AG09309 (cell line): ENCODE results near the gene TMEM263.

Experiments
- DNase-seq: peaks from one replicate; pipeline ENCODE4 v3.0.0-alpha.2; 2010; ENCODE audit warnings: low read depth
- H3K4me3 ChIP-seq: 2 replicates; pipeline ENCODE4 v1.5.1; 2011; ENCODE audit warnings: mild to moderate bottlenecking, low read depth, low read length, moderate library complexity; ENCODE audit not compliant: control insufficient read depth
- TF ChIP-seq, protein P1 (sequence below): IDR thresholded peaks from 2 replicates; pipeline ENCODE4 v1.5.1; 2011; ENCODE audit warnings: mild to moderate bottlenecking, low read depth, low read length, inconsistent platforms; ENCODE audit not compliant: insufficient read depth, control insufficient read depth; ENCODE audit errors: missing control alignments

TMEM263 gene

GRCh38 chr12:106980944-106981343 is 25.2 kb downstream of the TMEM263 start:
- TF ChIP-seq, protein P1, sequence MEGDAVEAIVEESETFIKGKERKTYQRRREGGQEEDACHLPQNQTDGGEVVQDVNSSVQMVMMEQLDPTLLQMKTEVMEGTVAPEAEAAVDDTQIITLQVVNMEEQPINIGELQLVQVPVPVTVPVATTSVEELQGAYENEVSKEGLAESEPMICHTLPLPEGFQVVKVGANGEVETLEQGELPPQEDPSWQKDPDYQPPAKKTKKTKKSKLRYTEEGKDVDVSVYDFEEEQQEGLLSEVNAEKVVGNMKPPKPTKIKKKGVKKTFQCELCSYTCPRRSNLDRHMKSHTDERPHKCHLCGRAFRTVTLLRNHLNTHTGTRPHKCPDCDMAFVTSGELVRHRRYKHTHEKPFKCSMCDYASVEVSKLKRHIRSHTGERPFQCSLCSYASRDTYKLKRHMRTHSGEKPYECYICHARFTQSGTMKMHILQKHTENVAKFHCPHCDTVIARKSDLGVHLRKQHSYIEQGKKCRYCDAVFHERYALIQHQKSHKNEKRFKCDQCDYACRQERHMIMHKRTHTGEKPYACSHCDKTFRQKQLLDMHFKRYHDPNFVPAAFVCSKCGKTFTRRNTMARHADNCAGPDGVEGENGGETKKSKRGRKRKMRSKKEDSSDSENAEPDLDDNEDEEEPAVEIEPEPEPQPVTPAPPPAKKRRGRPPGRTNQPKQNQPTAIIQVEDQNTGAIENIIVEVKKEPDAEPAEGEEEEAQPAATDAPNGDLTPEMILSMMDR = no peak
- H3K4me3 ChIP-seq = no peak overlapping the region
- DNase-seq = no peak

DNA sequence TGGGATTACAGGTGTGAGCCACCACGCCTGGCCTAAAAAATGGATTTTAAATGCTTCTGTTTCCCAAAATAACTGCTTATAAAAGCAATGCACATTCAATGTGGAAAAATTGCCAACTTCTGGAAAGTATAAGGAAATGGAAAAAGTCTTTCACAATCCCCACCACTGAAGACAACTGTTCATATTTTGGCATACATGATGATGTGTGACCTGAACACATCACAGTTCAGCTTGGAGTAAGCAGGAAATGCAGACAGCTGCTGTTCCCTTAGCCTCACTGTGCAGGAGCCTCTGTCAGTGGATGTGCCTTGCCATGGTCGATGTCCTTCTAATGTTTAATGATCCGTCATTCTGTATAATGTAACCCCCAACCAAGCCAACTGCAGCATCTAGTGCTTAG is 26.1 kb downstream of the TMEM263 start:
- H3K4me3 ChIP-seq = no peak overlapping the region
- no peak for DNase-seq
- TF ChIP-seq, protein P1 = no peak

- H3K4me3 ChIP-seq = no peak overlapping the region
- TF ChIP-seq, protein P1 = no peak
- DNase-seq = no peak
These were observed 26.5 kb downstream of the TMEM263 start for GRCh38 chr12:106982229-106982628.

GRCh38 chr12:106984588-106985137 is 29.0 kb downstream of the TMEM263 start:
- TF ChIP-seq, protein P1 = no peak
- no peak for DNase-seq
- H3K4me3 ChIP-seq = no peak overlapping the region

DNA sequence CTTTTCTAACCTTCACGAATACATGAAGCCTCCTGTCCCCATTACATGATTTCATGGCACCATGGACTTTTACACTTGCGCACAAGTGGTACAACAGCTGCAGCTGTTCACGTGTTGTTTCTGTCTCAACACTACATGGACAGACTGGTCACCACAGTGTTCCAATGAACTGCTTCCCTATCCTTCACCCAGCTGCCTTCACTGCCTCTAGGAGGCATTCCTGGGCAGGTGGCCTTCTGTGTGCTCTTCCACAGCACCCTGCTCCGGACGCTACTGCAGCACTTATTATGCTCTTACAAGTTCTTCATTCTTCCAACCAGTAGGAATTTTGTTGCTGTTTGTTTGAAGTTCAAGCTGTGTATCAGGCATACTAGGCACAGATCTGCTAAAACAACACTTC is 29.8 kb downstream of the TMEM263 start:
- DNase-seq = no peak
- TF ChIP-seq, protein P1 = no peak
- H3K4me3 ChIP-seq = no peak overlapping the region

GRCh38 chr12:106986135-106986534 is 30.4 kb downstream of the TMEM263 start:
- peak overlapping the region; percentile 78 for H3K4me3 ChIP-seq
- TF ChIP-seq, protein P1 = no peak
- no peak for DNase-seq

DNA sequence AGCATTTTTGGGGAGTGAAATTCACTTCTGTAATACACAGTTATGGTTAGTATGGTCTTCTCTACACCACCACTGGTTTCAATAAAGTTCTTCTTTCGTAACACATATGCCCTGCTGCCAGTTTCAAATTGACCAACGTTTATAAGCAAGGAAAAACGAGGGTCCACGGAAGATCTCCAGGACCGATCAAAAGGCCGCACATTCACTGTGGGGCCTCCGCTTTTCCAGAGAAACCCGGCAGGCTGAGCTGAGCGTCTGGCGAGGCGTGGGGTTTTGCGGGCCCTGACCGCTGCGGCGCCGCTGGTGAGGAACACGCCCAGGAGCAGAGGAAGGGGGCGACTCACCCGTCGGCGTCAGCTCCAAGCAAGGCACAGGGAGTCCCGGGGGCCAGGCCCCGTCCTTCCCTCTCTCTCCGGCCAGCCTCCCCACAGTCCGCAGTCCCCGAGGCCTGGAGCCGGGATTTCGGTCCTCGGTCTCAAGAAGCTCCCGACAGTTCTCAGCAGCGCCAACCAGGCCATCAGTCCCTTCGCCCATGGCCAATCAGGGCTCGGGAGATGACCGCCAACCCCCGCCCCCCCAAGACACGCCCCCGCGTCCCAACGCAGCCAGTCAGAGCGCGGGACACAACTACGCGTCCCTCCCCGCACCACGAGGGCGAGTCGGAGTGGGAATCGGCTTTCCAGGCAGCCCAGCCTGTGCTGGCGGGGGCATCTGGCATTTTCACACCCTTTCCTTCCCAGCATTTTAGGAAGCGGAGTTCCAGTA is 31.1 kb downstream of the TMEM263 start, which contains the start of gene MTERF2:
TSS of gene MTERF2 (minus strand) at position 522 of the 765 bp plus-strand sequence. CDS start 8,432 bp downstream, outside the sequence.
- peak within 1 kb of the TSS; percentile 78 for H3K4me3 ChIP-seq
- TF ChIP-seq, protein P1 = no peak
- DNase-seq = peak; percentile 66
